LNCAP (cell line): ENCODE results near the gene WASF3.

Experiments
- CTCF ChIP-seq: fragments of 450-650 bp; IDR thresholded peaks from 2 replicates; pipeline ENCODE4 v1.5.1; 2017; ENCODE audit warnings: mild to moderate bottlenecking

WASF3 gene

GRCh38 chr13:26561651-26562511, 4.4 kb downstream of the WASF3 start:
- TF ChIP-seq CTCF: no peak

- TF ChIP-seq CTCF: no peak
Measured at GRCh38 chr13:26562512-26562890, 5.0 kb downstream of the WASF3 start.

- TF ChIP-seq CTCF: no peak
Measured at GRCh38 chr13:26563713-26564112, 6.2 kb downstream of the WASF3 start.

- TF ChIP-seq CTCF: no peak
Measured at GRCh38 chr13:26568132-26568815, 10.8 kb downstream of the WASF3 start.

- TF ChIP-seq CTCF: no peak
Measured at GRCh38 chr13:26571518-26571917, 14.0 kb downstream of the WASF3 start.

GRCh38 chr13:26575244-26575643, 17.8 kb downstream of the WASF3 start:
- TF ChIP-seq CTCF: no peak

GRCh38 chr13:26579580-26579979, 22.1 kb downstream of the WASF3 start:
- TF ChIP-seq CTCF: no peak
